CD14-positive monocyte (primary cell): ENCODE measurements around the gene TAGLN3. TPM values are rescaled to one million over a fixed set of nuclear protein-coding genes. Genes with fewer than 3 reads are reported as not detected.

Experiments used
- DNase-seq, 3 donors: peaks; one replicate each; pipeline ENCODE4 v3.0.0-alpha.2; 2011 to 2022
- H2AFZ ChIP-seq: 2 replicates; pipeline ENCODE4 v1.6.0; 2012; ENCODE audit warnings: mild to moderate bottlenecking, low read depth, low read length, inconsistent platforms; ENCODE audit not compliant: insufficient read depth, poor library complexity, severe bottlenecking
- H3K27ac ChIP-seq, 2 donors: 1 replicate in 1 of 2; 2 replicates in 1 of 2; pipeline ENCODE4 v1.5.1; 2012 to 2013; ENCODE audit warnings: low read length in 2 of 2, control low read depth in 1 of 2, inconsistent platforms in 1 of 2, low read depth in 1 of 2, mild to moderate bottlenecking in 1 of 2
- H3K27me3 ChIP-seq, 2 donors: one replicate each; pipeline versions ENCODE4 v1.6.0 to v1.6.1; 2011 to 2013; ENCODE audit warnings: low read length in 2 of 2; ENCODE audit not compliant: control insufficient read depth in 2 of 2, insufficient read depth in 2 of 2
- H3K36me3 ChIP-seq, 2 donors: replicated peaks in 1 of 2; 1 replicate in 1 of 2; 2 replicates in 1 of 2; pipeline versions ENCODE4 v1.5.1 to v1.6.1; 2012 to 2013; ENCODE audit warnings: low read length in 2 of 2, control low read depth in 1 of 2, inconsistent platforms in 1 of 2, mild to moderate bottlenecking in 1 of 2; ENCODE audit not compliant: insufficient read depth in 2 of 2, control insufficient read depth in 1 of 2
- H3K4me1 ChIP-seq, 2 donors: 1 replicate in 1 of 2; 2 replicates in 1 of 2; pipeline versions ENCODE4 v1.5.1 to v1.6.1; 2012 to 2013; ENCODE audit warnings: low read length in 2 of 2, control low read depth in 1 of 2, inconsistent platforms in 1 of 2, mild to moderate bottlenecking in 1 of 2, moderate library complexity in 1 of 2; ENCODE audit not compliant: insufficient read depth in 2 of 2, control insufficient read depth in 1 of 2
- H3K4me2 ChIP-seq: replicated peaks from 2 replicates; pipeline ENCODE3; 2012; ENCODE audit warnings: low read length, moderate library complexity, mild to moderate bottlenecking; ENCODE audit not compliant: poor library complexity, severe bottlenecking; ENCODE audit errors: extremely low read depth
- H3K4me3 ChIP-seq, 3 experiments: fragments of 200-600 bp in 1 of 3; sonication (generic) in 1 of 3; replicated peaks in 1 of 3; 1 replicate in 2 of 3; 2 replicates in 1 of 3; pipeline ENCODE4 v1.5.1; 2011 to 2013; ENCODE audit warnings: low read length in 3 of 3, mild to moderate bottlenecking in 3 of 3, control low read depth in 2 of 3, low read depth in 2 of 3, inconsistent platforms in 1 of 3, moderate library complexity in 1 of 3
- H3K79me2 ChIP-seq: 2 replicates; pipeline ENCODE4 v1.6.0; 2012; ENCODE audit warnings: mild to moderate bottlenecking, control low read depth, inconsistent platforms, low read length, moderate library complexity; ENCODE audit not compliant: insufficient read depth
- H3K9ac ChIP-seq: 2 replicates; pipeline ENCODE4 v1.6.0; 2017; ENCODE audit warnings: low read length, mild to moderate bottlenecking; ENCODE audit not compliant: insufficient read depth, poor library complexity, severe bottlenecking
- H3K9me3 ChIP-seq, 2 donors: replicated peaks in 1 of 2; 1 replicate in 1 of 2; 2 replicates in 1 of 2; pipeline versions ENCODE4 v1.5.1 to v1.6.1; 2012 to 2013; ENCODE audit warnings: low read length in 2 of 2, control low read depth in 1 of 2; ENCODE audit not compliant: control insufficient read depth in 1 of 2, insufficient read depth in 1 of 2
- H4K20me1 ChIP-seq: 2 replicates; pipeline ENCODE4 v1.6.0; 2012; ENCODE audit warnings: mild to moderate bottlenecking, low read length, control low read depth, moderate library complexity; ENCODE audit not compliant: insufficient read depth
- H3K27ac Mint-ChIP-seq, 7 donors: one replicate each; pipeline ENCODE4 v1.8.0; 2020; ENCODE audit warnings: mild to moderate bottlenecking in 7 of 7, mixed read lengths in 7 of 7, moderate library complexity in 6 of 7, inconsistent platforms in 2 of 7
- H3K27me3 Mint-ChIP-seq, 3 donors: one replicate each; pipeline ENCODE4 v1.8.0; 2021 to 2022; ENCODE audit warnings: low read depth in 3 of 3, mild to moderate bottlenecking in 3 of 3, mixed read lengths in 3 of 3, moderate library complexity in 3 of 3, inconsistent platforms in 1 of 3
- H3K36me3 Mint-ChIP-seq, 2 donors: one replicate each; pipeline ENCODE4 v1.8.0; 2020; ENCODE audit warnings: mixed read lengths in 2 of 2, inconsistent platforms in 1 of 2, mild to moderate bottlenecking in 1 of 2
- H3K4me1 Mint-ChIP-seq: one replicate; pipeline ENCODE4 v1.8.0; 2020; ENCODE audit warnings: mild to moderate bottlenecking, mixed read lengths
- H3K4me3 Mint-ChIP-seq, 2 donors: one replicate each; pipeline ENCODE4 v1.8.0; 2020; ENCODE audit warnings: mild to moderate bottlenecking in 2 of 2, mixed read lengths in 2 of 2, moderate library complexity in 1 of 2
- H3K9me3 Mint-ChIP-seq, 7 donors: one replicate each; pipeline ENCODE4 v1.8.0; 2020 to 2022; ENCODE audit warnings: mixed read lengths in 7 of 7, mild to moderate bottlenecking in 6 of 7, moderate library complexity in 6 of 7, inconsistent platforms in 2 of 7
- CTCF ChIP-seq: fragments of 200-600 bp; IDR thresholded peaks from one replicate; pipeline ENCODE4 v1.8.0; 2022; ENCODE audit warnings: antibody characterized with exemption, mild to moderate bottlenecking
- WGBS: methylation state at CpG from one replicate; pipeline ENCODE4 v1.1.5; 2013; ENCODE audit warnings: missing lambda C conversion rate; ENCODE audit not compliant: insufficient coverage; 5-methylcytosine and 5-hydroxymethylcytosine counted together
- intact Hi-C, 2 donors: fragments of 100-400 bp; cut with micrococcal nuclease; formaldehyde crosslinking; loops; one replicate each; pipeline versions ENCODE4 v1.15.0 to v1.15.1; 2023
- polyA plus RNA-seq, 3 donors: library from polyadenylated mRNA; depleted of rRNA in 1 of 3; unstranded in 2 of 3; stranded (reverse) in 1 of 3; fragments of 300-500 nt in 2 of 3; fragments of >200 nt in 1 of 3; fragmentation: Illumina TruSeq in 2 of 3; gene quantifications; 1 replicate in 2 of 3; 2 replicates in 1 of 3; pipeline ENCODE4 v1.2.3, GENCODE V29; 2012 to 2021

TAGLN3 gene
- polyA plus RNA-seq, 3 donors, result not detected

DNA sequence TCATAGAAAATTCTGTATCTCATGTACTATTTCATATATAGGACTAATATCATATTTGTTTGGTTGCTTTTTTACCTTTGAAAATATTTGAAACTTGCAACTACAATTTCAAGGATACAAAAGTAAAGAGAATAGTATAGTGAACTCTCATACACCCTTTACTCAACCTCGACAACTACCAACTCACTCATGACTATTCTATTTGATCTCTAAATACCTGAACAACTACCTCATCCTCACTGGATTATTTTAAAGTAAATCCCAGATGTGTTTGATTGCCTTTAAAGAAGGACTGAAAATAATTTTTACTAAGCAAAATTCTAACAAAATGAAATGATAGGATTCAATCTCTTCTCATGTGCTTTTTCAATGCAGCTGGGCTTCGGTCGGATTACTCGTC, 47.9 kb downstream of the TAGLN3 start:
- no peak overlapping the region for H3K27ac Mint-ChIP-seq
- no peak overlapping the region for H3K4me3 ChIP-seq
- no peaks in the 10 kb centered on the region for H3K4me1 Mint-ChIP-seq
- H4K20me1 ChIP-seq, result no peaks in the 10 kb centered on the region
- H3K4me2 ChIP-seq, result no peak overlapping the region
- no peaks in the 10 kb centered on the region for H3K79me2 ChIP-seq
- DNase-seq, result no peak
- H3K9me3 ChIP-seq, result no peaks in the 10 kb centered on the region
- intact Hi-C loops, result no loop called here
- H3K4me1 ChIP-seq, result peaks cover 0 to 2% of the 10 kb centered on the region in 2 donors
- H3K36me3 ChIP-seq, result no peaks in the 10 kb centered on the region
- no peak overlapping the region for H3K9ac ChIP-seq
- no peak overlapping the region for H2AFZ ChIP-seq
- peaks cover 0 to 1% (median 0%) of the 10 kb centered on the region in 3 donors for H3K27me3 Mint-ChIP-seq
- H3K36me3 Mint-ChIP-seq, result no peaks in the 10 kb centered on the region
- H3K27me3 ChIP-seq, result no peaks in the 10 kb centered on the region
- no peak for TF ChIP-seq CTCF
- no CpG with 5 or more reads among the region's 4 CpGs for WGBS
- no peak overlapping the region for H3K27ac ChIP-seq
- H3K4me3 Mint-ChIP-seq, result no peak overlapping the region
- H3K9me3 Mint-ChIP-seq, result no peaks in the 10 kb centered on the region

GRCh38 chr3:112047264-112047663, 48.5 kb downstream of the TAGLN3 start:
- Histone ChIP-seq H3K4me1 (peaks cover 0 to 2% of the 10 kb centered on the region in 2 donors), H4K20me1 (no peaks in the 10 kb centered on the region), H3K36me3 (no peaks in the 10 kb centered on the region), H3K27me3 (no peaks in the 10 kb centered on the region), H3K79me2 (no peaks in the 10 kb centered on the region), H3K27ac (no peak overlapping the region), H3K9ac (no peak overlapping the region), H3K9me3 (no peaks in the 10 kb centered on the region), H3K4me3 (no peak overlapping the region), H3K4me2 (no peak overlapping the region), H2AFZ (no peak overlapping the region)
- Mint-ChIP-seq H3K9me3 (no peaks in the 10 kb centered on the region), H3K4me3 (no peak overlapping the region), H3K27ac (no peak overlapping the region), H3K36me3 (no peaks in the 10 kb centered on the region), H3K4me1 (no peaks in the 10 kb centered on the region), H3K27me3 (peaks cover 0 to 1% (median 0%) of the 10 kb centered on the region in 3 donors)
- TF ChIP-seq CTCF, result no peak
- intact Hi-C loops, result no loop called here
- WGBS, result 40% methylated on average over 1 of the region's 1 CpG
- DNase-seq, result no peak
